Measurements from ENCODE around the gene RABL2A.
"Not testable (repeated sequence)": the region's sequence is repeated elsewhere in the genome, so short reads cannot be mapped to it uniquely, and the experiment has no call there.

The RABL2A gene

DNA sequence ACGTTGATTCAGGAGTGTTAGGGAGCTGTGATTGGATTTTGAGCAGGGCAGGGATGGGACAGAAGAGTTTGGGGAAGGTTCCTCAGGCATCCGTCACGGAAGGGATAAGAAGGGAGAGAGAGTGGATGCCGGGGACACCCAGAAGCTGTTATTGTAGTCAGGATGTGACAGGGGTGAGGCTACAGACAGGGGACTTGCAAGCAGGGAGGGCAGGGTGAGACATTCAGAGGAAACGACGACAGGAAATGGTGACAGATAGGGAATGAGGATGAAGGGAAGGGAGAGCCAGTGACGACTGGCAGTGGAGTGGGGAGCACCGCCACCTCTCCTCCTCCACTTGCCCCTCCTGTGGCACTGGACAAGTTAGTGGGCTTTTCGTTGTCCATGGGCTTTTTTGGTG lies 35.1 kb upstream of the RABL2A start:
- not testable (repeated sequence) for H3K9me3 ChIP-seq (ENCODE audit: insufficient read depth, low read length); H4K20me1 ChIP-seq (ENCODE audit: low read depth, low read length); H3K36me3 ChIP-seq (ENCODE audit: low read length); H3F3A ChIP-seq (ENCODE audit: insufficient read depth); H3K4me2 ChIP-seq (ENCODE audit: low read depth, low read length, poor library complexity, severe bottlenecking); H3K27me3 ChIP-seq (ENCODE audit: low read length); H2AFZ ChIP-seq (ENCODE audit: low read depth, low read length, severe bottlenecking); H3K79me2 ChIP-seq (ENCODE audit: insufficient read depth, low read length); H3K9me2 ChIP-seq (replicated peaks; ENCODE audit: insufficient read depth, low read length); H3K9ac ChIP-seq (ENCODE audit: low read length); H3K4me3 ChIP-seq (ENCODE audit: insufficient read depth, low read length, poor library complexity, severe bottlenecking); H3K27ac ChIP-seq (ENCODE audit: low read depth, low read length)

DNA sequence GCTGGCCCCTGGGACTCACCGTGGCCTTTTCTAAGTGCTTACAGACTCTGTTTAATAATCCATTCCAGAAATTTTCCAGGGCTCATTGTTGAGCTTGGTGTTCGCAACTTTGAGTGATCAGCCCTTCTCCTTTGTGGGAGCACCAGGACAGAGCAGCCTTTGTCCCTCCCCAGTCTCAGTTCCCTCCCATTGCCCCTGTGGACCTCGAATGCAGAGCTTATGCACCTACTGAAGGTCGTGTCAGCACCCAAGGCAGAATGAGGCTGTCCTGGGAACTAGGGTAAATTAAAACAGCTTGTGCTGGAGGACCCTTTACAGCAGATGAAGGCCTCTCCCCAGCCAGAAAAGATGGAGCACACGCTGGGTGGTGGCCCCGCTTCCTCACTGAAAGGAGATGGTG lies 33.8 kb upstream of the RABL2A start:
- H3K9ac ChIP-seq (ENCODE audit: low read length), result not testable (repeated sequence)

DNA sequence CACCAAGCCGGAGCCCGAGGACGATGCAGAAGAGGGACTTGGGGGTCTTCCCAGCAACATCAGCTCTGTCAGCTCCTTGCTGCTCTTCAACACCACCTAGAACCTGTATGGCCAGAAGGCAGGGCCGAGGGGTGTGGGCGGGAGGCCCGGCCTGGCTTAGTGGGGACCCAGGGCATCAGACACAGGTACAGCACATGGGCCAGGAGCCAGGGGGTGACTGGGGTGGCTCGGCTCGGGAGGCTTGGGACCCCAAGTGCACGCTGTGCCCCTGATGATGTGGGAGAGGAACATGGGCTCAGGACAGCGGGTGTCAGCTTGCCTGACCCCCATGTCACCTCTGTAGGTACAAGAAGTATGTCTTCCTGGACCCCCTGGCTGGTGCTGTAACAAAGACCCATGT lies 31.3 kb upstream of the RABL2A start:
- H3K9me3 ChIP-seq (ENCODE audit: insufficient read depth, low read length); H3K4me3 ChIP-seq (ENCODE audit: insufficient read depth, low read length, poor library complexity, severe bottlenecking); H4K20me1 ChIP-seq (ENCODE audit: low read depth, low read length); H3K9ac ChIP-seq (ENCODE audit: low read length); H3K4me2 ChIP-seq (ENCODE audit: low read depth, low read length, poor library complexity, severe bottlenecking); H3K9me2 ChIP-seq (replicated peaks; ENCODE audit: insufficient read depth, low read length); H3K79me2 ChIP-seq (ENCODE audit: insufficient read depth, low read length); H3F3A ChIP-seq (ENCODE audit: insufficient read depth); H3K27me3 ChIP-seq (ENCODE audit: low read length); H3K27ac ChIP-seq (ENCODE audit: low read depth, low read length); H2AFZ ChIP-seq (ENCODE audit: low read depth, low read length, severe bottlenecking); H3K36me3 ChIP-seq (ENCODE audit: low read length): not testable (repeated sequence)

More for the DNA sequence above, 33.8 kb upstream of the RABL2A start:
- not testable (repeated sequence) for H2AFZ ChIP-seq (ENCODE audit: low read depth, low read length, severe bottlenecking); H3K4me2 ChIP-seq (ENCODE audit: low read depth, low read length, poor library complexity, severe bottlenecking); H3K9me2 ChIP-seq (replicated peaks; ENCODE audit: insufficient read depth, low read length); H3K36me3 ChIP-seq (ENCODE audit: low read length); H3F3A ChIP-seq (ENCODE audit: insufficient read depth); H3K79me2 ChIP-seq (ENCODE audit: insufficient read depth, low read length); H3K27ac ChIP-seq (ENCODE audit: low read depth, low read length); H3K9me3 ChIP-seq (ENCODE audit: insufficient read depth, low read length); H3K4me3 ChIP-seq (ENCODE audit: insufficient read depth, low read length, poor library complexity, severe bottlenecking); H4K20me1 ChIP-seq (ENCODE audit: low read depth, low read length); H3K27me3 ChIP-seq (ENCODE audit: low read length)

DNA sequence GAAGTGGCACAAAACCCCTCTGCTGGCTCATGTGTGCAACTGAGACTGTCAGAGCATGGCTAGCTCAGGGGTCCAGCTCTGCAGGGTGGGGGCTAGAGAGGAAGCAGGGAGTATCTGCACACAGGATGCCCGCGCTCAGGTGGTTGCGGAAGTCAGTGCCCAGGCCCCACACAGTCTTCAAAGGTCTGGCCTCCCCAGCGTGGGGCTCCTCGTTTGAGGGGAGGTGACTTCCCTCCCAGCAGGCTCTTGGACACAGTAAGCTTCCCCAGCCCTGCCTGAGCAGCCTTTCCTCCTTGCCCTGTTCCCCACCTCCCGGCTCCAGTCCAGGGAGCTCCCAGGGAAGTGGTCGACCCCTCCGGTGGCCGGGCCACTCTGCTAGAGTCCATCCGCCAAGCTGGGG lies 29.9 kb upstream of the RABL2A start:
- H3K79me2 ChIP-seq (ENCODE audit: insufficient read depth, low read length); H3K27me3 ChIP-seq (ENCODE audit: low read length); H3K27ac ChIP-seq (ENCODE audit: low read depth, low read length); H2AFZ ChIP-seq (ENCODE audit: low read depth, low read length, severe bottlenecking); H3K9ac ChIP-seq (ENCODE audit: low read length); H3K36me3 ChIP-seq (ENCODE audit: low read length); H3F3A ChIP-seq (ENCODE audit: insufficient read depth); H4K20me1 ChIP-seq (ENCODE audit: low read depth, low read length); H3K4me3 ChIP-seq (ENCODE audit: insufficient read depth, low read length, poor library complexity, severe bottlenecking); H3K4me2 ChIP-seq (ENCODE audit: low read depth, low read length, poor library complexity, severe bottlenecking); H3K9me3 ChIP-seq (ENCODE audit: insufficient read depth, low read length); H3K9me2 ChIP-seq (replicated peaks; ENCODE audit: insufficient read depth, low read length): not testable (repeated sequence)

DNA sequence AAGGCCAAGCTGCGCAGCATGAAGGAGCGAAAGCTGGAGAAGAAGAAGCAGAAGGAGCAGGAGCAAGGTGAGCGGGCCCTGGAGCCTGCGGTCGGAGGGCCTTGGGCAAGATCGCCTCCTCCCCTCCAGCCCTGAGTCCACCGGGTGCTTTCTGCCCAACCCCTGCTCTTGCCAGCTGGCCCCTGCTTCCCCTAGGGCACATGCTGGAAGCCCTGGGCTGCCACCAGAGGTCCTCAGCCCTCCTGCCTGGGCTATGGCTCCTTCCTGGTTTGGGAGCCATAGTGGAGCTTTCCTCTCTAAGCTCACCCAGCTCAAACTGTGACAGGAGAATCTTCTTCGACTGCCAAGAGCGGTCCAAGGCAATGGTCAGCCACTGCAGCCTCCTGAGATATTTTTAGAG lies 29.5 kb upstream of the RABL2A start:
- H3K9me3 ChIP-seq (ENCODE audit: insufficient read depth, low read length); H3K36me3 ChIP-seq (ENCODE audit: low read length); H3K4me3 ChIP-seq (ENCODE audit: insufficient read depth, low read length, poor library complexity, severe bottlenecking); H3K79me2 ChIP-seq (ENCODE audit: insufficient read depth, low read length); H3K4me2 ChIP-seq (ENCODE audit: low read depth, low read length, poor library complexity, severe bottlenecking); H3K27me3 ChIP-seq (ENCODE audit: low read length); H2AFZ ChIP-seq (ENCODE audit: low read depth, low read length, severe bottlenecking); H3K27ac ChIP-seq (ENCODE audit: low read depth, low read length); H3K9me2 ChIP-seq (replicated peaks; ENCODE audit: insufficient read depth, low read length); H4K20me1 ChIP-seq (ENCODE audit: low read depth, low read length); H3K9ac ChIP-seq (ENCODE audit: low read length); H3F3A ChIP-seq (ENCODE audit: insufficient read depth): not testable (repeated sequence)

DNA sequence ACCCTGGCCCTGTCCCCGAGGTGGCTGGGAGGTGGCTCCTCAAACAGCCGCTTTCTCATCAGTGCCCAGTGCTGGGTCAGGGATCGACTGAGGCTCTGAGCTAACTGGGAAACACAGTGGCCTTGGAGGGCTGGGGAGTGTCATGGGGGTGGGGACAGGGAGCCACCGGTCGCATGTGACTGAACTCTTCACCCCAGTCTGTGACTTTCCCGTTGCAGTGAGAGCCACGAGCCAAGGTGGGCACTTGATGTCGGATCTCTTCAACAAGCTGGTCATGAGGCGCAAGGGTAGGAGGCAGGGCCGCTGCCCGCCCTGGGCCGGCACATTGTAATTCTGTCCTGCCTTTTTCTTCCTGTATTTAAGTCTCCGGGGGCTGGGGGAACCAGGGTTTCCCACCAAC lies 28.9 kb upstream of the RABL2A start:
- H3K27me3 ChIP-seq (ENCODE audit: low read length); H3K79me2 ChIP-seq (ENCODE audit: insufficient read depth, low read length); H3K27ac ChIP-seq (ENCODE audit: low read depth, low read length); H3K9me3 ChIP-seq (ENCODE audit: insufficient read depth, low read length); H3K4me2 ChIP-seq (ENCODE audit: low read depth, low read length, poor library complexity, severe bottlenecking); H3F3A ChIP-seq (ENCODE audit: insufficient read depth); H3K9ac ChIP-seq (ENCODE audit: low read length); H4K20me1 ChIP-seq (ENCODE audit: low read depth, low read length); H3K9me2 ChIP-seq (replicated peaks; ENCODE audit: insufficient read depth, low read length); H3K4me3 ChIP-seq (ENCODE audit: insufficient read depth, low read length, poor library complexity, severe bottlenecking); H3K36me3 ChIP-seq (ENCODE audit: low read length); H2AFZ ChIP-seq (ENCODE audit: low read depth, low read length, severe bottlenecking): not testable (repeated sequence)

DNA sequence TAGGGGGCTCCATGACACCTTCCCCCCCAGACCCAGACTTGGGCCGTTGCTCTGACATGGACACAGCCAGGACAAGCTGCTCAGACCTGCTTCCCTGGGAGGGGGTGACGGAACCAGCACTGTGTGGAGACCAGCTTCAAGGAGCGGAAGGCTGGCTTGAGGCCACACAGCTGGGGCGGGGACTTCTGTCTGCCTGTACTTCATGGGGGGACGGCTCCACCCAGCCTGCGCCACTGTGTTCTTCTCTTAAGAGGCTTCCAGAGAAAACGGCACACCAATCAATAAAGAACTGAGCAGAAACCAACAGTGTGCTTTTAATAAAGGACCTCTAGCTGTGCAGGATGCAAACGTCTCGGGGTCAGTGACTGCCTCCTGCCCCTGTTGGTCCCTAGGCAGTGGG lies 28.3 kb upstream of the RABL2A start:
- not testable (repeated sequence) for H3K36me3 ChIP-seq (ENCODE audit: low read length); H3K9me3 ChIP-seq (ENCODE audit: insufficient read depth, low read length); H2AFZ ChIP-seq (ENCODE audit: low read depth, low read length, severe bottlenecking); H3K9me2 ChIP-seq (replicated peaks; ENCODE audit: insufficient read depth, low read length); H3K4me3 ChIP-seq (ENCODE audit: insufficient read depth, low read length, poor library complexity, severe bottlenecking); H3K4me2 ChIP-seq (ENCODE audit: low read depth, low read length, poor library complexity, severe bottlenecking); H3F3A ChIP-seq (ENCODE audit: insufficient read depth); H3K27ac ChIP-seq (ENCODE audit: low read depth, low read length); H4K20me1 ChIP-seq (ENCODE audit: low read depth, low read length); H3K79me2 ChIP-seq (ENCODE audit: insufficient read depth, low read length); H3K9ac ChIP-seq (ENCODE audit: low read length); H3K27me3 ChIP-seq (ENCODE audit: low read length)

DNA sequence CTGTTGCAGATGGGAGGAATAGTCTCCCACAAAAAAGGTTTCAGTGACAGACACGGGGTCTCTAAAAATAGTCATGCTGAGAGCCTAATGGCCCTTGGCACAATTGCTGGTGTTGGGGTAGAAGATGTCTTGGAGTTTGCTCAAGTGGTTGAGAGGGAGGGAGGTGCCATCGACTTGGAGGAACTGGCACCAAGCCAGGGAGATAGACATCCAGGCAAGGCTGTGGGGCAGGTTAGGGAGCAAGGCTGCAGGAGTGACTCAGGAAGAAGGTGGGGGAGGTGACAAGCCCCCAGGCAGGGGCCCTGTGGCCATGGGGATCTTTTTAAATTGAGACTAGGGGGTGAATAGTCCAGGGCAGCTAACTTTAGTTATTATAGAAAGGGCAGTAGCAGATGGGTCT lies 27.9 kb upstream of the RABL2A start:
- H3K36me3 ChIP-seq (ENCODE audit: low read length); H3K4me2 ChIP-seq (ENCODE audit: low read depth, low read length, poor library complexity, severe bottlenecking); H3K27me3 ChIP-seq (ENCODE audit: low read length); H2AFZ ChIP-seq (ENCODE audit: low read depth, low read length, severe bottlenecking); H3K9me2 ChIP-seq (replicated peaks; ENCODE audit: insufficient read depth, low read length); H3K9me3 ChIP-seq (ENCODE audit: insufficient read depth, low read length); H3K27ac ChIP-seq (ENCODE audit: low read depth, low read length); H4K20me1 ChIP-seq (ENCODE audit: low read depth, low read length); H3K9ac ChIP-seq (ENCODE audit: low read length); H3K79me2 ChIP-seq (ENCODE audit: insufficient read depth, low read length); H3K4me3 ChIP-seq (ENCODE audit: insufficient read depth, low read length, poor library complexity, severe bottlenecking); H3F3A ChIP-seq (ENCODE audit: insufficient read depth): not testable (repeated sequence)
